Forelimb muscle (tissue), 1 donor: ENCODE data around the gene TLN1. TPM values are rescaled to one million over a fixed set of nuclear protein-coding genes. Genes with fewer than 3 reads are reported as not detected.

ENCODE experiments used
- DNase-seq: peaks from one replicate; pipeline ENCODE4 v3.0.0-alpha.2; 2013; ENCODE audit warnings: low read depth
- polyA plus RNA-seq: library from polyadenylated mRNA; unstranded; fragments of 120-200 nt; gene quantifications from one replicate; pipeline ENCODE4 v1.2.1, GENCODE V29; 2013; ENCODE audit not compliant: insufficient read length

TLN1 gene, protein sequence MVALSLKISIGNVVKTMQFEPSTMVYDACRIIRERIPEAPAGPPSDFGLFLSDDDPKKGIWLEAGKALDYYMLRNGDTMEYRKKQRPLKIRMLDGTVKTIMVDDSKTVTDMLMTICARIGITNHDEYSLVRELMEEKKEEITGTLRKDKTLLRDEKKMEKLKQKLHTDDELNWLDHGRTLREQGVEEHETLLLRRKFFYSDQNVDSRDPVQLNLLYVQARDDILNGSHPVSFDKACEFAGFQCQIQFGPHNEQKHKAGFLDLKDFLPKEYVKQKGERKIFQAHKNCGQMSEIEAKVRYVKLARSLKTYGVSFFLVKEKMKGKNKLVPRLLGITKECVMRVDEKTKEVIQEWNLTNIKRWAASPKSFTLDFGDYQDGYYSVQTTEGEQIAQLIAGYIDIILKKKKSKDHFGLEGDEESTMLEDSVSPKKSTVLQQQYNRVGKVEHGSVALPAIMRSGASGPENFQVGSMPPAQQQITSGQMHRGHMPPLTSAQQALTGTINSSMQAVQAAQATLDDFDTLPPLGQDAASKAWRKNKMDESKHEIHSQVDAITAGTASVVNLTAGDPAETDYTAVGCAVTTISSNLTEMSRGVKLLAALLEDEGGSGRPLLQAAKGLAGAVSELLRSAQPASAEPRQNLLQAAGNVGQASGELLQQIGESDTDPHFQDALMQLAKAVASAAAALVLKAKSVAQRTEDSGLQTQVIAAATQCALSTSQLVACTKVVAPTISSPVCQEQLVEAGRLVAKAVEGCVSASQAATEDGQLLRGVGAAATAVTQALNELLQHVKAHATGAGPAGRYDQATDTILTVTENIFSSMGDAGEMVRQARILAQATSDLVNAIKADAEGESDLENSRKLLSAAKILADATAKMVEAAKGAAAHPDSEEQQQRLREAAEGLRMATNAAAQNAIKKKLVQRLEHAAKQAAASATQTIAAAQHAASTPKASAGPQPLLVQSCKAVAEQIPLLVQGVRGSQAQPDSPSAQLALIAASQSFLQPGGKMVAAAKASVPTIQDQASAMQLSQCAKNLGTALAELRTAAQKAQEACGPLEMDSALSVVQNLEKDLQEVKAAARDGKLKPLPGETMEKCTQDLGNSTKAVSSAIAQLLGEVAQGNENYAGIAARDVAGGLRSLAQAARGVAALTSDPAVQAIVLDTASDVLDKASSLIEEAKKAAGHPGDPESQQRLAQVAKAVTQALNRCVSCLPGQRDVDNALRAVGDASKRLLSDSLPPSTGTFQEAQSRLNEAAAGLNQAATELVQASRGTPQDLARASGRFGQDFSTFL (N-terminal part only)
- polyA plus RNA-seq = 87.7 TPM

DNA sequence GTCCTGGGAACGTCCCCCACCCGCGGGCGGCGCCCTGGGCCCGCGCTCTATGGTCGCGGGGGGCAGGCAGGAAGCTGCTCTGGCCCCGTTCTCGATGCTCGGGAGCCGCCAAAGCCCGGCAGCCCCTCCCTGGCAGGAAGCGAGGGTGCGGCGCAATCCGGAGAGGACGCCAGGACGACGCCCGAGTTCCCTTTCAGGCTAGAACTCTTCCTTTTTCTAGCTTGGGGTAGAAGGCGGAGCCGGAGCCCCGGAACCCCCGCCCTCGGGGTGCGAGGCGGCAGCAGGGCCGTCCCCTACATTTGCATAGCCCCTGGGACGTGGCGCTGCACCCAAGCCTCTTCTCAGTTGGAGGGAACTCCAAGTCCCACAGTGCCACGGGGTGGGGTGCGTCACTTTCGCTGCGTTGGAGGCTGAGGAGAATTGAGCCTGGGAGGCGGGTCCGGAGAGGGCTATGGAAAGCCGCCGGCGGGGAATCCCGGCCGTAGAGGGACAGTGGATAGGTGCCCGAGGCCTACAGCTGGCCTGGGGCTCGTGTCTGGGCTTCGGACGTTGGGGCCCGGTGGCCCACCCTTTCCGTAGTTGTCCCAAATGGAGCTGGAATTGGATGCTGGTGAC lies at the start of gene TLN1, which contains the start of gene CREB3:
TLN1 (minus strand) TSS at position 11 of the 615 bp plus-strand sequence. CDS start 6,501 bp downstream, outside the sequence.
CREB3 (plus strand) TSS at position 482 of the 615 bp plus-strand sequence; CDS start at position 589, 107 bp downstream.
- peak; percentile 88 for DNase-seq

DNA sequence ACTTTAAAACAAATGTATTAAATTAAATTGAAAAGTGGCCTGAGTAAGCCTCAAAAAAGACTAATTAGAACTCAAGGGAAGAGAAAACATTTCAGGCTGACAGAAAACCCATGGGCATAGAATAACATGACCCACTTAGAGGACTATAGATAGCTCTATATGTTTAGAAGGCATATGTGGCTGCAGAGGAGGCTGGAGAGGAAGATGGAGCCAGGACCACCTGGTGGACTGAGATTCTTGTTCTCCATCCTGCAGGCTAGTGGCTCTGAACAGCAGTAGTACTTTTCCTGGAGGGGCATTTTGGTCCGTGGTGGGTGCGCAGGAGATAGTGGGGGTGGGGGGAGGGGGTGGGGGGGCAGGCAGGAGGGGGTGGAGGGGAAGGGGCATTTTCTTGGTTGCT lies 49.1 kb upstream of the TLN1 start:
- no peak for DNase-seq

DNA sequence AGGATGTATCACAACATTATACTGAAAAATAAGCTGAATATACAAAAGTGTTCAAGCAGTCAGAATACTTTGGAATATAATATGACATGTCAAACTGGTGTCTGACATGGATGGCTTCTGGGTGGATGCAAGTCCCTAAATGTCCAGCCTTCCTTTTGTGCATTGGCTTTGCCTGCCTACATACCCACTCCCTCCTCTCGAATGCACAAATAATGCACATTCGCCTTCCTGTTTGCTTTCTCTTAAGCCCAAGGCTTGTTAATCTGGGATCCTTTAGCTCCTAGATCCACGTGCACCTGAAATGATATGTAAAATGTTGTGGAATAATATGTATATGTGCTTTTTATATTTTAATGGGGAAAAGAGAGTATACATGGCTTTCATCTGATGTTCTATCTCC lies 46.5 kb upstream of the TLN1 start:
- no peak for DNase-seq

GRCh38 chr9:35776018-35776417 lies 44.0 kb upstream of the TLN1 start:
- no peak for DNase-seq

DNA sequence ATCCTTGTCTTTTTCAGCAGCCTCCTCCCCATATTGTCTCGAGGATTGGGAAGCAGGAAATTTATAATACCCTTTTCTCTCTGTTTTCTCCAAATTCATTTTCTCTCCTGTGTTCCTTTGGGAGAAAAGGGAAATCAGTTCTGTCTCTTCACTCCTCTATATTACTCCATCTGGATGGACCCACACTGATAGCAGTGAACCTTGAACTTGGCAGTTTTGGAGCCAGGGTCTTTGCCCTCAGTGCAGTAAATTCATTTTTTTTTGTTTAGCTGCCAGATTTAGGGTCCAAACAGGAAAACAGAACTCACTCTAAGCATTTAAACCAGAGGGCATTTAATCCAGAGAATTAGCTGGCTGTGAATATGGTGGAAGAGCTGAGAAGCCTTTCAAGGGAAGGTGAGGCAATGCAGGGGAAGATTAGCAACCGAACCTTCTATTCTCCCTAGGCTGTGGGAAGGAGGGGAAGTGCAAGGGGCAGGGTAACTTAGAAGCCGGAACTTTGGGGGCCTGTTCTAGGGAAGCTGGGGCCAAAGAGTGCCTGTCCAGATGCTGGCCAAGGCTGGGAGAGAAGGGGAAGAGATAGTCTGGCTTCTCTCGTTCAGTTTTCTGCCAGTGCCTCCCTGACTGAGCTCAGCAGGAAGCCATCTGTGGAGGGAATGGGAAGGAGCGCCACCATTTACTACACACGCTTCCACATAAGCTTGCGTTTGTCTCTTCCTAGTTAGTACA lies 43.1 kb upstream of the TLN1 start:
- DNase-seq = no peak

DNA sequence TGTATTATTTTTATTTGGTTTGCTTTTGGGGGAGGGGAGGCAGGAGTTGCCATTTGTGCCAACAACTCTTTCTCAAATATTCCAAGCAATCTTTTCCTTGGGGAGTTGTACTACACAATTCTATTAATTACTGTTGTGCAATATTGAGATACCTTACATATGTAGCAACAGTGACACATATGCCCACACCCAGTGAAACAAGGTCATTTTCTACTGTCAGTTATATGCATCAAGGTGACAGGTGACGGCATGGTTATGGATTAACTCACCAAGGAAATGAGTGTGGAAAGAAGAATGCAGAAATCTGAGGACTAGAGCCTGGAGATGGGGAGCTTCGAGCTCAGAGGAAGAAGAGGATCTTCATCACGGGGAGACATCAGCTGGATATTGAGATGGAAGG lies 39.9 kb upstream of the TLN1 start:
- no peak for DNase-seq

GRCh38 chr9:35771534-35771933 lies 39.5 kb upstream of the TLN1 start:
- no peak for DNase-seq

DNA sequence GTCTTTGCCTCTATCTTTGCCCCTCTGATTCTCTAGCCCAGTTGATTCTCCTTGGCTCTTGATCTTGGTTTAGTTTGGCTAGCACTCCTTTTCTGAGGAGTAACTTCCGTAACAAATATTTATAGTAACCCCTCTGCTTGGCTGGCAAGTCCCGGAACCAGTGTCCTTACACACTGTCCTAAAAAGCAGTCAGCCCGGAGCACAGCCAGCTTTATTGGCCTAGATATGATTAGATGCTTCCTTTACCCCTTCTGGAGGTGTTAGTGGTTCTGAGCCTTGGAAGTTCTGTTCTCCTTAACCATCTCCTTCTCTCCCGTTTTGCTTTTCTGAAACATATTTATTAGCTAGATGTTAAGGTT lies 39.1 kb upstream of the TLN1 start:
- no peak for DNase-seq

- no peak for DNase-seq
These were observed 37.8 kb upstream of the TLN1 start for GRCh38 chr9:35769763-35770162.

- DNase-seq = no peak
These were observed 35.5 kb upstream of the TLN1 start for GRCh38 chr9:35767458-35767857.

- DNase-seq = no peak
These were observed 35.0 kb upstream of the TLN1 start for GRCh38 chr9:35766997-35767396.

DNA sequence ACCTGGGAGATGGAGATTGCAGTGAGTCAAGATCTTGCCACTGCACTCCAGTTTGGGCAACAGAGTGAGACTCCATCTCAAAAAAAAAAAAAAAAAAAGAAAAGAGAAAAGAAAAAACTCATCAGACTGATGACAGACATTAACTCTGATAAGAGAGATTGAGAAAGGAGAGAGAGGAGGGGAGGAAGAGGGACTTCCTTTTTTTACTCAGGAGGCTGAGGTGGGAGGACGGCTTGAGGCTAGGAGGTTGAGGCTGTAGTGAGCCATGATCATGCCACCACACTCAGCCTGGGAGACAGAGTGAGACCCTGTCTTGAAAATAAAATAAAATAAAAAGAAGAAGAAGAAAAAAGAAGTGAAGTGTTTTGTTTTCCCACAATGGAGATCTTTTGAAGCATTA lies 31.8 kb upstream of the TLN1 start:
- no peak for DNase-seq

DNA sequence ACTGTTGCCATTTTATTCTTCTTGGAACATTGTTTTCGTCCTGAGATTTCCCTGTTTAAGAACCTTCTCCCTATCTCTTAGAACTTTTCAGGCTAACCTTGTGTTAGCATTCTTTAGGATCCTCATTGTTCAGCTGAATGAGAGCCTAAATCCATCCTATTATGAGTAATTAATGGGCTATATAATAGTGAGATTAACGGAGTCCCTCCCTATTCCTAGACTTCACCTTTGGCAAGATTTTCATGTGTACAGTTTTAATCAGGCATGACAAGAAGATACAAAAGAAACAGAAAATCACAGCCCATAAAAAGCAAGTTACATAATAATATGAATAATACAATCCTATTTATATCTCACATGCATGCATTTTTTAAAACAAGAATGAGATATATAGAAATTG lies 31.2 kb upstream of the TLN1 start:
- DNase-seq = no peak

- no peak for DNase-seq
These were observed 28.7 kb upstream of the TLN1 start for GRCh38 chr9:35760651-35761050.

DNA sequence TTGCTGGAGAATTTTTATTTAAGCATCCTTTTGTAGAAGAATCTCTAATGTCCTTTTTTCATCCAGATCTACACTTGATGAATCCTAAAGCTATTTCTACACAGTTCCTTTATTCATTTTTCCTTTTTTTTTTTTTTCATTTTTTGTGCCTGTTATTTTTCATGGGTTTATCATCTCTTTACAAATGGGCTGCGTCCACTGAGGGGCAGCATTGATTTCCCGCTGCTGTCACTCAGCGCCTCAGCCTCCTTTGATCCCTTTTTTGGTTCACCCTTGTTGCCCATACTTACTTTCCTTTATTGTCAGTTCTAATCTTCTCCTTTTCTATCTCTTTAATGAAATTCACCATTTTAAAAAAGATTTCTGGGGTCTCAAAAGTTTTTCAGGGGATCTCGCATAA lies 27.8 kb upstream of the TLN1 start:
- DNase-seq = no peak

DNA sequence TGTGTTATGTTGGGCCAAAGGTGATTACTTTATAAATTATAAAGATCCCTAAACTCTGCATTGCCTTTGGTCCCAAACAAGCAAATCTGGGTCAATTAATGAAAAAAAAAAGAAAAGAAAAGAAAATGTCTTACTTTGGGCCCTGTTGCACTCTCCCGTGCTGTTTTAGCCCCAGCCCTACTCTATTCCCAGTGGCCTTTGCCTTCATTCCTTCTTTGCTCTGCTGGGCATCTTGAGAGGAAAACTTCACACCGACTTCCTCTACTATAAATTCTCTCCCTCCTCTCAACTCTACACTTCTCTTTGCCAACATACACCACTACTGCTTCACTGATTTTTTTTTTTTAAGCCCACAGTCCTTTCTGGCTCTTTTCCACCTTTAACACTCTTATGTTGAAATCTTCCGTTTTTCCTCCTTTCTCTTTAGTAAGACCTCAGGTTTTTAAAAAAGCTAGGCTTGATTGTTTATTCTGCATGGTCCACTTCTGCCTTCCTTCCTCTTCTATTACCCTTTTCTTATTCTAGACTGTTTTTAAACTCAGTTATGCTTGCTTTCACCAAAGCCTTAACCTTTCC lies 26.6 kb upstream of the TLN1 start:
- no peak for DNase-seq

GRCh38 chr9:35757892-35758275 lies 25.9 kb upstream of the TLN1 start:
- DNase-seq = no peak

- no peak for DNase-seq
These were observed 25.4 kb upstream of the TLN1 start for GRCh38 chr9:35757226-35757891.

DNA sequence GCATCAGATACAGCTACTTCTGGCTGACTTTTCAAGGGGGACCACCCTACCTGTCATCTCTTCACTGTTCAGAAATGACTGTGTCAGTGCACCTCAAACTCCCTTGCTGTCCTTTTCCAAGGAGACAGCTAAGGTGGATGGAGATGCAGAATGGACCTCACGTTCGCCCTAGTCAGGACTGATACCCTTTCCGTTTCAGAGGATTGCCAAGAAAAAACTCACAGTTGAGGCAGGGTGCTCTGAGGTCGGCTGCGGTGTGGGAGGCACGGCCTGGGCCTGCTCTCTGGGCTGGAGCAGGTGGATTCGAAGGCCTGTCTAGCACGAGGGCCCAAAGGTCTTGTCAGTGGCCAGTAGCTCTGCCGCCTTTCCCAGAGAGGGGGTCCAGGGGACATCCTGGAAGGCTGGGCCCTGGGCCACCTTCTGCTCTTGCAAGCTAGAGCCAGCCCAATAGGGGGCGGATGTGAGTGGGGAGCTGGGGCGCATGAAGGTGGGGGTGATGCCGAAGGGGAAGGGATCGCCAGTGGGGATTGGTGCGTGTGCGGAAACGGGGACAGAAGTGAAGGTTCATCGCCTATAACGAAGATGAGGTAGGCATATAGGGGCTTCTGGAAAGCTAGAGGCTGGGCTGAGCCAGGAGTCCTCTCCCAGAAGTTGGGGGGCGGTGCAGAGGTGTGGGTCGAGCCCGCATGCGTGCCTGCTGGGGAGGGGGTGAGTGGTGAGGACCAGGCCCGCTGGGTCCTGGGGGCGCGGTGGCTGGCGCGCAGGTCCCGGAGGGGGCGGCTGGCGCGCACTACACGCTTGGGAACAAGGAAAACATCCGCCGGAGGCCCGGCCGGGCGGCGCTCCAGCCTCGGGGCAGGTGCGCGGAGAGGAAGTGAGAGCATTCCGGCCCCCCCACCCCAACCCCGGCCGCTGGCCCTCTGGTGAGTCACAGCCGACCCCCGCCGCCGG lies 24.6 kb upstream of the TLN1 start:
- DNase-seq = no peak
